HG03354 (cell line): ENCODE data around the gene CAMK1G.

Source experiments
- ATAC-seq: cut with Tn5 transposase; IDR thresholded peaks from one replicate; pipeline ENCODE4 v1.9.1; 2021; ENCODE audit warnings: mild to moderate bottlenecking; ENCODE audit not compliant: unreplicated experiment, poor library complexity, severe bottlenecking

CAMK1G gene

DNA sequence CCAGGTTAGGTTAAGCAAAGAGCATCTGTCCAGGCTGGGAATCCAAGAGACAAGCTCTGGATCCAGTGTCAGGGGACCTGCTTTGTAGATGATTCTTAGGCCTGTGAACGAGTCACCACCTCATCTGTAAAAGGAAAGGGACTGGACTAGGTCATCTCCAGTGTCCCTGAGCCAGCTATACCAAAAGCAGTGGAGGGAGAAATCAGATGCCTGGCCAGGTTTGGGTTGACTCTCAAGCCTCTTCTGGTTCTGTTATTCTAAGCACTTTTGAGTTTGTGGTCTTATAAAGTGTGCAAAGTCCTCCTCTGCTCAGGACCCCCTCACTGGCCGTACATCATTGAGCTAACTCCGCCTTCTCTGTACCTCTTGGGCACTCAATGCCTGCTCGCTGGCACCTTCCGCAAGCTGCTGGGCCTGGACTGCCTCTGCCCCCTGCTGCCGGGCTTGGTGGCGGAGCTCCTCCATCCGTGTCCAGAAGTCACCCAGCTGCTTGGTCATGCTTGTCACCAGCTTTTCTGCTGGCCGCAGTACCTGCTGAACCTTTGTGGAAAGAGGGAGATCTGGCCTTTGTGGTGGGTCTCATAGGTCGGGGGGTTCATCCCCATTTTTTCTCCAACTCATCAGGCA, 33.6 kb downstream of the CAMK1G start:
- ATAC-seq = no peak

GRCh38 chr1:209617755-209618154, 34.2 kb downstream of the CAMK1G start:
- ATAC-seq = no peak

DNA sequence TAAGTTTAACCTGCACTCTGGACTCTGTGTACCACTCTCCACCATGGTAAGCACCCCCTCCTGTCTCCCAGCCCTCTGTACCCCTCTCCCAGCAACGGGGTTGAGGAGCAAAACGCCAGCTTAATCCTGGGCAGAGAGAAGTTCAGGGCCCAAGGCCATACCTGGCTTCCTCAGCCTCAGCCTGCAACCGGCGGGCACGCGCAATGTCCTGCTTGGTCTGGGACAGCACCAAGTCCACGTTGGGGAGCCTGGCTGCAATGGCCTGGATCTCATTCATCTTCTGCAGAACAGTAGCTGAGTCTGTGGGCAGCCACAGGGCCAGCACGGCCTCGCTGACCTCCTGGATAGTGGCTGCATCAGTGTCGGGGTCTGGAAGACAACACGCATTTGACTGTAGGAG, 34.8 kb downstream of the CAMK1G start:
- ATAC-seq = no peak

DNA sequence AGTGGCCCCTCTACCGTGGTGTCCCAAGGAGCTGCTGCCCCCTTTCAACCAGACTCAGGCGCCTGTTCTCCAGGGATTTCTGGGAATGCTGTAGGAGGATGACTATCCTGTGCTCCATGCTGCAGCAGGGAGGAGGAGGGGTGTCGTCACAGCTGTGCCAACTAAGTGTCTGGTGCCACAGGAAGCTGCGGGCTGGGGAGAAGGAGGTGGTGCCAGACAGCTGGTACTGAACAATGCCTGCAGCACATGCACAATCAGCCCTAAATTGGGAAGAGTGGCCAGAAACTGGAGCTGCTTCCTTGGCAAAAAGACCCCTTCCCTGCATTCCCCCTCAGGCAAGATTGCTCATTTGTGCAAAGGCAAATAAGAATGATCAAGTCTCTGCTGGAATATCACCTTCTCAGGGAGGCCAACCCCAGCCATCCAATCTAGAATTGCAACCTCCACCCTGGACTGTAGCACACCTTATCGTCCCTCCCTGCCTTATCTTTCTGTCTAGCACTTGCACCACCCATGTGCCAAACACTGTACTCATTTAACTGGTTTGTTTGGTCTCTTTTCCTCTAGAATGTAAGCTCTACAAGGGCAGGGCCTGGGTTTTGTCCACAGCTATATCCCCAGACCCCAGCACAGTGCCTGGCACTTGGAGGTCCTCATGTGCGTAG, 35.4 kb downstream of the CAMK1G start:
- no peak for ATAC-seq

GRCh38 chr1:209619696-209620486, 36.4 kb downstream of the CAMK1G start:
- no peak for ATAC-seq

DNA sequence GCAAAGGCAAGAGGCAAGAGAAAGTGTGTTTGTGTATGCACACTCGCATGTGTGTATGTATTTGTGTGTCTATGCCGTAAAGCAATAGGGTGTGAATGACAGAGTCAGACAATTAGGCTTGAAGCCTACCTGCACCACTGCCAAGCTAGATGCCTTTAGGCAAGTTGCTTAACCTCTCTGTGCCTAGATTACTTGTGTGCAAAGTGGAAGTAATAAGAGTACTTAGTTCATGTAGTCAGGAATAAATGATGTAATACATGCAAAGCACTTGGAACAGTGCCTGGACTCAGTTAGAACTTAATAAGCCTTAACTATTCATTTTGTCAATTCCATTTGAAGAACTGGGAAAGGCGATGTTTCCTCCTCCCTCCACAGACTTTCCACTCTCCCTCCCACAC, 37.0 kb downstream of the CAMK1G start:
- ATAC-seq = no peak

- no peak for ATAC-seq
Measured at GRCh38 chr1:209621286-209621685, 37.8 kb downstream of the CAMK1G start.

- no peak for ATAC-seq
Measured at GRCh38 chr1:209621741-209622655, 38.5 kb downstream of the CAMK1G start.

- no peak for ATAC-seq
Measured at GRCh38 chr1:209622841-209623829, 39.6 kb downstream of the CAMK1G start.

DNA sequence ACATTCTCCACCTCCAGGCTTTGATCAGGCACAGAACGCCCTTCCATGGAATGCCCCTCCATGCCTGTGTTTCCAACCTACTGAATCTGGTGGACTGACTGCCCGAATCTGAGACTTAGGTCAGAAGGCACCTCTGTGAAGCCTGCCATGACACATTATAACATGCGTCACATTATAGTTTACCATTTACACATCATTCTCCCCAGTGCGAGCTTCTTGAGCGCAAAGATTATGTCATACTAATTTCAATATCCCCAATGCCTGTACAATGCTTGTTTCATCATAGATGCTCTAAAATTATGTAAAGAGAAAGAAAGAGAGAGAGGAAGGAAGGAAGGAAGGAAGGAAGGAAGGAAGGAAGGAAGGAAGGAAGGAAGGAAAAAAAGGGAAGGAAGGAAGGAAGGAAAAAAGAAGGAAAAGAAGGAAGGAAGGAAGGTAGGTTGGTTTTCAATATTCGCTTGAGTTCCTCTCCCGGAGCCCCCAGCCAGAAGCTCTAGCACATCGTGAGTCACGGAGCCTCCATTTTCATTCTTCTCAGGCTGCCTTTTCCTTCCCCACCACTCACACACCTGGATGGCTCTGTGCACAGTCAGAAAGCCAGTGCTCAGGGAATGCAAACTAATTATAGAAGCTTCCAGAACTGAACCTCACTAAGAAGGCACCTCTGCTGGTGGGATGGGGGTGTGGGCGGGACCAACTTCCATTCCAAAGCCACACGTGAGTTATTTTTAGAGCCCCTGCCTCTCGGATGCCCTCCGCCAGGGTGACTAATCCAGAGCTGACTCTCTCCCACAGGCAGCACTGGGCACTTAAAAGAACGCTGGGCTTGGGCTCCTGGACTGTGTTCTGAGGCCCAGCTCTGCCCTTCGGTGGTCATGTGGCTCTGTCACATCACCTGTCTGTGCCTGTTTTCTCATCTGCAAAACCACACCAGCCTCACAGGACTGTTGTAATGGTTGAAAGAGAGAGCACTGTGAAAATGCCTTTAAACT, 41.3 kb downstream of the CAMK1G start:
- ATAC-seq = no peak

GRCh38 chr1:209625791-209626285, 42.3 kb downstream of the CAMK1G start:
- no peak for ATAC-seq

DNA sequence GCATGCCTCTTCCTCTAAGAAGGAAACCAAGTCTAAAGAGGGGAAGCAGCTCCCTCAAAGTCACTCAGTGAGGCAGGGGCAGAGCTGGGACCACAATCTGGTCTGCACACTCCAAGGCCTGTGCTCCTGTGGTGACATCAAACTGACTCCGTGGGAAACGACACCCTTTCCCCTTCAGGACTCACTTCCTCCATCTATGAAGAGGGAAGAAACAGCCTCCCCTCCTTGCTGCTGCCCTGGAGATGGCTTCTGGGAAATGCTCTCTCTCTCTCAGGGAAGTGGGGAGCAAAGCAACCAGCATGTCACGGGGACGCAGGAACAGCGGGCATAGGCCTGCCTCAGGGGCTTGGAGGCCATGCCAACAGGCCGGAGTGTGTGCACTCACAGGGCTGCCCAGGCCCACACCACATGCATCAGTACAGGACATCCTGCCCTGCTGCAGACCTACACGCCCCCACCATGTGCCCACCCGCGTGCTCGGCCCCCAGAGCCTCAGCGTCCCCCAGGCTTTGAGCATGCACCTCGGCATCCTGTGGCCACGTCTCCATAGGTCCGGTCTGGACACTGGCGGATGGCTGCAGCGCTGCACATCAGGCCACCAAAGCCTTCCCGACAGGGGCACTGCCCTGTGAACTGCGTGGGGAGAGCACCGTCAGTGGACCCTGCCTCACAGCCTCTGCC, 43.0 kb downstream of the CAMK1G start:
- no peak for ATAC-seq

GRCh38 chr1:209627027-209627731, 43.7 kb downstream of the CAMK1G start:
- peak; percentile 6 for ATAC-seq

DNA sequence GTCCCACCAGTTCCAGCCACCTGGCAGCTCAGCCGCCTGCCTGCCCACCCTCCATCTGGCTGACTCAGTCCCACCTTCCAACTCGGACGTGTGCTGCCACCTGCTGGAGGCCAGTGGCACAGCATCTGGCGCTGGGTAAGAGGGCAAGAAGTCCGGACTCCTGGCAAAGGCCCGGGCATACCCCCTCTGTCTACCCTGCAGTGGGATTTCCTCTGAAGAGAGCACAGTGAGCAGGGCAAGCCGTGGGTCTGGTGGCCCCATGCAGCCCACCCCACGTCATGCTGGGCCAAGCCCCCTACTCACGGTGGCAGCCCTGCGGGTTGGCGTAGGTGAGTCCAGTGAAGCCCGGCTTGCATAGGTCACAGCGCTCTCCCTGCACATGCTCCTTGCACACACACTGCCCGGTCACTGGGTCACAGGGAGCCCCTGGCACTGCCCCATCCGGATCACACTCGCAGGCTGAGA, 44.2 kb downstream of the CAMK1G start:
- ATAC-seq = peak; percentile 93

- ATAC-seq = no peak
Measured at GRCh38 chr1:209628618-209629299, 45.2 kb downstream of the CAMK1G start.
